HG03139 (cell line): ENCODE data around the gene MRPL23.

Experiments
- ATAC-seq: cut with Tn5 transposase; IDR thresholded peaks from one replicate; pipeline ENCODE4 v1.9.1; 2021; ENCODE audit not compliant: unreplicated experiment

MRPL23 gene

GRCh38 chr11:1952806-1953482, 5.8 kb downstream of the MRPL23 start:
- no peak for ATAC-seq

- ATAC-seq: no peak
These were observed 6.5 kb downstream of the MRPL23 start for GRCh38 chr11:1953489-1954266.

- no peak for ATAC-seq
These were observed 11.2 kb downstream of the MRPL23 start for GRCh38 chr11:1958367-1958766.

GRCh38 chr11:1959786-1960185, 12.7 kb downstream of the MRPL23 start:
- ATAC-seq: no peak

- ATAC-seq: no peak
These were observed 16.7 kb downstream of the MRPL23 start for GRCh38 chr11:1963864-1964263.

DNA sequence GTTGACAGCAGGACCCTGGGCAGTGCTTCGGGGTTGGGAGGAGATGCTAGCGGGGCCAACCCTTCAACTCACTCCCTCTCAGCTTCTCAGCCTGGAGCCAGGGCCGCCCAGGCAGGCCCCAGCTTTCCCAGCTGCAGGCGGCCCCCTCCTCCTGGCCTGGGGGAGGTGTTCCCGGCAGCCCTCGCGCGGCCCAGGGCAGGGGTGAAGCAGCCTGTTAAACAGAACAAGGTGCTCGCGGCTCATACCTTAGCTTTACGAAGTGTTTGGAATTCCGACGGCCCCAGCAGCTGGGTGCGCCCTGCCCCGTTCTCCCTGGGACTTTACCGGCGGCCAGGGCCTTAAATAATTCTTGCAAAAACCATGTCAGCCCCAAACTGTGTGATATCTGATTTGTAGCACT, 17.2 kb downstream of the MRPL23 start:
- ATAC-seq: no peak

DNA sequence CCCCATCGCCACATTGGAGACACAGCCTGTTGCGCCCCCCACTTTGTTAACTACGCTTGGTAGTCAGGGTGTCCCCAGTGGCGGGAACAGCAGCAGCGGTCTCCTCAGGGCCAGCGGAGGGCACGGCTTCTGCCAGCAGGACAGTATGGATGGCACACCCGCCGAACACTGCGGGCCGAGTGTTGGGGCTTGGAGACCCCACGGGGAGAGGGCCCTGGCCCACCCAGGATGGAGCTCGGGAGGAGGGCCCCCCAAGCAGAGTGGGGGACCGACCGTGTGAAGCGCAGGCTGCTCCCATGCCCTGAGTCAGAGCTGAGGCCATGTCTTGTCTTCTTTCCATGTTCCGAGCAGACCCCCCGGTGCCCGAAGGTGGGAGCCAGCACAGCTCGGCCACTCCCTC, 17.8 kb downstream of the MRPL23 start:
- ATAC-seq: no peak

- ATAC-seq: no peak
These were observed 19.4 kb downstream of the MRPL23 start for GRCh38 chr11:1966531-1966930.

DNA sequence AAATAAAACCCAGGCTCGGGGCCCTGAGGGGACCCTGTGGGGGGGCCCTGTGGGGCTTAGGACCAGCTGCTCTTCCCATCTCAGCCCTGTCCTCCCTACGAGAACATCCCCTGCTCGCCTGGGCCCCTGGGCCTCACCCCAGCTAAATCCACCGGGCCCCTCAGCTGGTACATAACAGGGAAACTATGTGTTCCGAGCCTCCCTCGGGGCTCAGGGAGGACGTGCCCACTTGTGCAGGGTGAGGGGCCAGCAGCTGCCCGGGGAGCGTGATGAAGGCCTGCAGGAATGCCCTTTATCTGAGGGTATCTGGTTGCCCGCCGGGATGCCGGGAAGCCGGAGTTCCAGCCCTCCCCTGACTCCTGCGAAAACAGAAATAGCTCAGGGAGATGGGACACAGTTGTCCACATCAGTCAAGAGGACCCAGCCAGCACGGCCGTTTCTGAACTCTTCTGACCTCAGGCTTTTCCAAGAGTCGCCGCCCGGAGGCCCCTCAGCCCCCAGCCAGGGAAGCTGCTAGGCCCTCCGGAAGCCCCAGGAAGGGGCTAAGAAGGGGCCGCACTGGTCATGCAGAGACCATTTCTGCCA, 20.6 kb downstream of the MRPL23 start:
- no peak for ATAC-seq

DNA sequence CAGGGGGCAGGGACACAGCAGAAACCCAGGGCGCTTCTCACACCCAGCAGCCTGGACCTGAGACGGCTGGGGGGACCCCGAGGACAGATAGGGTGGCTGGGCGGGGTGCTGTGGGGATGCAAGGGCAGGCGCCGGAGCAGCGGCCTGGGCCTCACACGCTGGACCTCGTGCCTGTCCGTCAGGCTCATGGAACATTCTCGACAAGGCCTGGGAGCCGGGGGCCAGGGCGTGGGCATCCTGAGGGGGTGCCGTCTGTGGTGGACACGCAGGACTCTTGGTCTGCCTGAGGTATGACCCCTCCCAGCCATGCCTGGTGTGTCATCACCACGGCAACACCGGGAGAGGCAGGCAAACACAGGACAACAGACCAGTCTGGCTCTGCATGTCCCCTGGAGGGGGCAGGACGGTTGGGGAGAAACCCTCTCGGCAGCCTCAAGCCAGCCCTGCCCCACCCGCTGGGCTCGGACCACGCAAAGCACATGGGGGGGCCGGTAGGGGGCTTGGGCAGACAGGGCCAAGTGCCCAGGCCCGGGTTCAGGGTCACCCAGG, 21.4 kb downstream of the MRPL23 start:
- no peak for ATAC-seq

GRCh38 chr11:1969035-1969434, 21.9 kb downstream of the MRPL23 start:
- ATAC-seq: no peak

DNA sequence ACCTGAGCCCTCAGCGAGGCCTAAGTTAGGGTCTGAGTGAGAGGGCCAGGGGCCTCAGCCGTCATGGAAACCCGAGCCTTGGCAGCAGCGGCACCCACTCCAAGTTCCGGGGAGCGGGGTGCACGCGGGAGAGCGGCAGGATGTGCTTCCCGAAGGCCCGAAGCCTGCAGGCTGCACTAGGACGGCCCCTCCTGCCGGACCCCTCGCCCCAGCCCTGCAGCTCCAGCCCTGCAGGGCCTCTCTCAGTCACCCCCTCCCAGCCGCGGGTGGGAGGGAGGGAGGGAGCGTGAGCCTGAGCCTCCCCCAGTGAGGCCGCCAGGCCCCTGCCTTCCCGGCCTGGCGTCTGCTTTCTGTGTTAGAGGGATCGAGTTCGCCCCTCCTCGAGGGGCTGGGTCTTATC, 22.6 kb downstream of the MRPL23 start:
- no peak for ATAC-seq

DNA sequence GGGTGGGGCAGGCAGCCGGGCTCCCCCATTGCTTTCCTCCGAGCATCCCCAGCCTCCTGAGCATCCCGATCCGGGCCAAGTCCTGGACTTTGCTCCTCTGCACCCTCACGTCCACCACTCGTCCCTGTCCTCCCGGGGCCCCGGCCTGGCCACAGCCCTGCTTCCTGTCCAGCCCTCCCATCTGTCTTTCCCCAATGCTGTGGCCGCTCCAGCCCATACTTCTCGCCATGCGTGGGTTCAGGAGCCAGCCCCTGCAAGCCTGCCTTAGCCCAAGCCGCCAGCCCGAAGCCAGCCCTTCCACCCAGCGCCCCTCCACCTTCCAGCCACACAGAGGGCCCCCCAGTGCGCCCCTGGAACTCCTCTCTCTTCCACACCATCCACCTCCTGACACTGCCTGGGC, 23.8 kb downstream of the MRPL23 start:
- no peak for ATAC-seq

DNA sequence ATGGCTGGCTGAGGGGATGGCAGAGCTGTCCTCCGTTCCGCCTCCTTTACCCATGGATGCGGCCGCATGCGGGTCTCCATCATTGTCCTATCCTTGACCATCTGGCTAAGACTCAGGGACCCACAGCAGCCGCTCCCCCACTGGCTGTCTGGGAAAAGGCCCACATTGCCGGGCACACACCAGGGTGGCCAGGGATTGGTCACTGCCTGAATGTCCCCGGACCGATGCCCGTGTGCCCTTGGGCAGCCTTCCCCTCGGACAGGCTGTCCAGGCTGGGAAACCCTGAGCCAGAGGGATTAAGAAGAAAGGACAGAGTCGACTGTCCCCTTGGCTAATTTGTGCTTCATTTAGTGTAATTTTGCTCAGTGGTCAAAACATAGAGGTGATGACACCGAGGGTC, 28.1 kb downstream of the MRPL23 start:
- ATAC-seq: no peak

DNA sequence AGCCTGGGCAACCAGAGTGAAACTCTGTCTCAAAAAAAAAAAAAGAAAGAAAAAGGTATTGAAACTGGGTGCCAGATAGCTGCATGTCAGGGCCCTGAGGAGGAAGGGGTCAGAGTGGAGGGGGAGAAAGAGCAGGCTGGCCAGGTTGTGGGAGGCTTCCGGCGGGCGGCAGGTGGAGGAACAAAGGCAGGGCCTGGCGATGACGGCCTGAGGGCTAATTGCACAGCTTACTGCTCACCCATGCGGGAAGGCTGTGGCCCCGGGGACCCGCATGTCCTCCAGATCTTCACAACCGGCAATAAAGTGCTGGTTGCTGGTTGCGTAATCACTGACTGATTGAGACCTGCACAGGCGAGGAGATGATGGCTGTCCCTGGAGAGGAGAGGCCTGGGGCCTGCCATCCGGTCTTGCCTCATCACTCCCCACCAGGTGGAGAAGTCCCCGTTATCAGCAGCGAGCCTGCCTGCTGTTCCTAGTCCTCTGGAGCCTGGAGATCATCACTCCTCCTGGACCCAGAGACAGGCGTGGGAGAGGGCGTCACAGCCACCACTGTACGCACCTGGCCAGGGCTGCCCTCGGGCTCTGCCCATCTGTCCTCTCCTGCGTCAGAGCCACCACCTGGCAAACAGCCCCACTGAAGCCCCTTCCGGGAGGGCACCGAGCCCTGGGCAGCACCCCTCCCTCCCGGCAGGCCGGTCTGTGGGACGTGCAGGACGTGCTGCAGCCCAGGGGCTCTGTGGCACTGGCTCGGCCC, 31.8 kb downstream of the MRPL23 start:
- no peak for ATAC-seq

GRCh38 chr11:1979607-1980006, 32.5 kb downstream of the MRPL23 start:
- no peak for ATAC-seq

- ATAC-seq: no peak
These were observed 35.9 kb downstream of the MRPL23 start for GRCh38 chr11:1982873-1983600.

GRCh38 chr11:1983601-1983961, 36.4 kb downstream of the MRPL23 start:
- no peak for ATAC-seq

- ATAC-seq: no peak
These were observed 39.9 kb downstream of the MRPL23 start for GRCh38 chr11:1987024-1987423.

- ATAC-seq: no peak
These were observed 41.0 kb downstream of the MRPL23 start for GRCh38 chr11:1988174-1988573.
